ENCODE measurements around the gene ALDOA.

DNA sequence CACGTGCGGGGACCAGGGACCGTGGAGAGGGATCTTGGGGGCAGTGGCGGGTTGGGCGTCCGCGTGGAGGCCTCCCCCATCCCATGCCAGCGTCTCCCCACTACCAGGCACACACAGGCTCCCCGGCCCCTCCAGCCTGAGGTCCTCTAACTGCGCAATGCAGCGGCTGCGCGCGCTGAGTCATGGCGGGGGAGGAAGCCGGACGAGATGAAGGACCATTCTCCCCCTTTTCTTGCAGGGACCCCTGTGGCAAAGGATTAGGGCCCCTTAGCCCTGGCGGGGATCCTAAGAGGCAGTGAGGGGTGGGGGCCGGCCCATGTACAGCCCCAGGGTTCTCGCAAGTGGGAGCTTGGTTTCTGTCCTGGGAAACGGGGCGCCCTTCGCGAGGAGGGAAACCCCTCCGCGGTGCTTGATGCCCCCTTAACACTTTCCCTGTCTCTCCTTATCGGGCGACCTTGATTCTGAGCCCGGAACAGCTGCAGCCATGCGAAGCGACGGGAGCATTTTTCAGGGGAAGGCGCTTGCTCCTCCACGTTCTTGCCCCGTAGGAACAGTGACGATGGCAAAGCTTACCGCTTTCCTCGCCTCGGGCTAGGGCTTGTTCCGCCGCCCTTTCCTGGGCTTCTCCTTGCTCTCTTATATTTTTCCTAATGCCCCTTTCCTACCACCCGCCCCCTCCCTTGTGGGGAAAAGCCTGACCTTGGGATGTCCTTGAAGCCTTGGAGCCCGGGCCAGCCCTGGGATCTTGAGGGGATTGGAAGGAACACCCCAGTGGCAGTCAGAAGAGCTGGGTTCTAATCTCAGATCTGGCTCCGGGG, 592 bp downstream of the ALDOA start:
- TF ChIP-seq, protein P1, sequence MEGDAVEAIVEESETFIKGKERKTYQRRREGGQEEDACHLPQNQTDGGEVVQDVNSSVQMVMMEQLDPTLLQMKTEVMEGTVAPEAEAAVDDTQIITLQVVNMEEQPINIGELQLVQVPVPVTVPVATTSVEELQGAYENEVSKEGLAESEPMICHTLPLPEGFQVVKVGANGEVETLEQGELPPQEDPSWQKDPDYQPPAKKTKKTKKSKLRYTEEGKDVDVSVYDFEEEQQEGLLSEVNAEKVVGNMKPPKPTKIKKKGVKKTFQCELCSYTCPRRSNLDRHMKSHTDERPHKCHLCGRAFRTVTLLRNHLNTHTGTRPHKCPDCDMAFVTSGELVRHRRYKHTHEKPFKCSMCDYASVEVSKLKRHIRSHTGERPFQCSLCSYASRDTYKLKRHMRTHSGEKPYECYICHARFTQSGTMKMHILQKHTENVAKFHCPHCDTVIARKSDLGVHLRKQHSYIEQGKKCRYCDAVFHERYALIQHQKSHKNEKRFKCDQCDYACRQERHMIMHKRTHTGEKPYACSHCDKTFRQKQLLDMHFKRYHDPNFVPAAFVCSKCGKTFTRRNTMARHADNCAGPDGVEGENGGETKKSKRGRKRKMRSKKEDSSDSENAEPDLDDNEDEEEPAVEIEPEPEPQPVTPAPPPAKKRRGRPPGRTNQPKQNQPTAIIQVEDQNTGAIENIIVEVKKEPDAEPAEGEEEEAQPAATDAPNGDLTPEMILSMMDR (IDR thresholded peaks at IDR 0.05) = no peak
- peak in 1 of 3 donors; percentile 0 for TF ChIP-seq POLR2AphosphoS5 (IDR thresholded peaks at IDR 0.05)
